Urothelium cell line (cell line): ENCODE measurements around the gene BCAP31.

ENCODE experiments used
- DNase-seq: peaks from one replicate; pipeline ENCODE4 v3.0.0; 2011; ENCODE audit warnings: low spot score, mixed read lengths
- FAIRE-seq: peaks from 2 replicates; lab custom pipeline; 2011; peaks lifted over from hg19 to GRCh38; lab: Jason Lieb, UNC

Gene BCAP31

DNA sequence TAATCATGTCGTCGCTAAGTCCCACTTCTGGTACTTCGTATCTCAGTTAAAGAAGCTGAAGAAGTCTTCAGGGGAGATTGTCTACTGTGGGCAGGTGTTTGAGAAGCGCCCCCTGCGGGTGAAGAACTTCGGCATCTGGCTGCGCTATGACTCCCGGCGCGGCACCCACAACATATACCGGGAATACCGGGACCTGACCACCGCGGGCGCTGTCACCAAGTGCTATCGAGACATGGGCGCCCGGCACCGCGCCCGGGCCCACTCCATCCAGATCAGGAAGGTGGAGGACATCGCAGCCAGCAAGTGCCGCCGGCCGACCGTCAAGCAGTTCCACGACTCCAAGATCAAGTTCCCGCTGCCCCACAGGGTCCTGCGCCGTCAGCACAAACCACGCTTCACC lies 61.9 kb downstream of the BCAP31 start:
- FAIRE-seq (no peak), DNase-seq (peak; percentile 42)

DNA sequence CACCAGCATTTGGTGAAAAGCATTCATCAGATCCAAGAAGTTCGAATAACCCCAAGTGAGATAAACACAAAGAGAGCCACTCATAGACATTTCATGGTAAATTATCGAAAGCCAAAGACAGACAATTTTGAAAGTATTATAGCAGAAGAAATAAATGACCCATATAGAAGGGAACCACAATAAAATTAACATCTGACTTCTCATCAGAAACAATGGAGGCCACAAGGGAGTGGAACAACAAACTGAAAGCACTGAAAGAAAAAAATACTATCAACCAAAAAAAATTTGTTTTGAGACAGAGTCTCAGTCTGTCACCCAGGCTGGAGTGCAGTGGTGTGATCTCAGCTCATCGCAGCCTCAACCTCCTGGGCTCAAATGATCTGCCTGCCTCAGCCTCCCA lies 64.9 kb downstream of the BCAP31 start:
- DNase-seq (no peak), FAIRE-seq (no peak)

DNA sequence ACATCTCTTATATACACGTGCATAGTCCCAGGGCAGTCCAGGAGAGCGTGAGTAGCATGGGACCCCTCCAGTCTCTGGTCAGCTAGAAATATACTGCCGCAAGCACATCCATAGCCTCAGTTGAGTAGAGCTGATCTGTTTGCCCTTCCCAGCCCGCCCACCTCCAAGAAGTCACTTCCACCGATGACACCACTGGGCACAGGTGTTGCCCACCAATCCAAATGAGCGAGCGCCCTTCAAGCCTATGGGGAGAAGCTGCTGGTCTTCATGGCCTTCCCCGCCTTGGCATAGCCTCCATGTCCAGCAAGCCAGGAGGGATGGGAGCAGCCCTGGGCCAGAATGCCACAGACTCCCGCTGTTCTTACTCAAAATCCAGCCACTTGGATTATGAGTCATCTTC lies 67.0 kb downstream of the BCAP31 start:
- FAIRE-seq (no peak), DNase-seq (no peak)

DNA sequence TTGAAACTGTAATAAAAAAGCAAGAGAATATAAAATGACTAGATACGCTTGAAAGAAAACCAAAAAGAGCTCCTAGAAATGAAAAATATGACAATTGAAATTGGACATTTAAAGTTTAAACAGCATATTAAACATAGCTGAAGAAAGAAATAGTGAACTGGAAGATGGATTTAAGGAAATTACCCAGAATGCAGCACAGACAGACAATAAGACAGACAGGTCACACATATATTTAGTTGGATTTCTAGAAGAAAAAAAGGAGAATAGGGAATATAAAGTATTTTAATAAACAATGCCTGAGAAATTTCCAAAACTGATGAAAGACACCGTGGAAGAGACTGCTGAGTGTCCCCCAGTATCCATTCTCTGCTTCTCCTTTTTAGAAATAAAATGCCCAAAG lies 70.6 kb downstream of the BCAP31 start:
- no peak for FAIRE-seq
- DNase-seq = no peak

DNA sequence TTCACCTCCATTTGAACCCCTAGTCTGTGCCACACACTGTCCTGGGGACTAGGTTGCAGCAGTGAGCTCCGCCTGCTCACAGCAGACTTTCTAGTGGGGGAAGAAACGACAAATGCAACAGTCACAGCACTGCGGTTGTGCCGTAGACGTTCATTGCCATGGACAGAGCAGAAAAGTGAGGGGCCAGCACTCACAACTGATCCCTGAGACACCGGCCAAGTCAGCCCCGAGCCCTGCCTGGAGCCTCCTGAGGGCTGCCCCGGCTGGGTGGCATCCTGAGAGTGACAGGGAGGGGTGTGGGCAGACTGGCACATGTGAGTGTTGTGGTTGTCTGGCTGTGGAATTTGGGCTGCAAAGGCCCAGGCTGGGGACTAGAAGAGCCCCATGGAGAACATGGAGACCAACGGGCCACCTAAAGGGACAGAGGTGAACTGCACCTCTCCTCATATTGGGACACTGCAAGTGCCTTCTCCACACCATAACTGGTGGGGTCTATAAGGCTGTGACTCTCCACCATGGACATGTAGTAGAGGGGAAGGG lies 72.6 kb downstream of the BCAP31 start:
- FAIRE-seq = no peak
- DNase-seq = no peak

DNA sequence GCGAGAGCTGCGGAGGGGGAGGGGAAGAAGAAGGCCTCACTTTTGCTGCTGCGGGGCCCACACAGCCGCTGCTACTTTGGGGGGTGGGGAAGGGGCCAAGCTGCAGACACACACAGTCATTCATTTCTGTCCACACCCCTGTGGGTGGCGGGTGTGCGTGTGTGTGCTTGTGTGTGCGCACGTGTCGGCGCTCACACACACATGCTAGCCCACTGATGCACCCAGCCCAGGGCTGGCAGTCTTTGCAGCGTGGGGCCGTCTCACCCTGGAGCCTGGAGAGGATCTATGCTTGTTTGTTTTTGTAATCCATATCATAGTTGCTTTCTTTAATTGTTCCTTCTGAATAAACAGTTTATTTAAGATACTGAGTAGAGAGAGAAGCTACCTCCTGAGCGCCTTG lies 73.2 kb downstream of the BCAP31 start:
- DNase-seq = no peak
- FAIRE-seq = no peak
